T-helper 22 cell (primary cell): ENCODE results near the gene NFIC.
"Not testable (repeated sequence)": the region's sequence is repeated elsewhere in the genome, so short reads cannot be mapped to it uniquely, and the experiment has no call there.

Experiments used
- DNase-seq: peaks from one replicate; pipeline ENCODE4 v3.0.0-alpha.2; 2020; ENCODE audit warnings: low read depth

NFIC gene

DNA sequence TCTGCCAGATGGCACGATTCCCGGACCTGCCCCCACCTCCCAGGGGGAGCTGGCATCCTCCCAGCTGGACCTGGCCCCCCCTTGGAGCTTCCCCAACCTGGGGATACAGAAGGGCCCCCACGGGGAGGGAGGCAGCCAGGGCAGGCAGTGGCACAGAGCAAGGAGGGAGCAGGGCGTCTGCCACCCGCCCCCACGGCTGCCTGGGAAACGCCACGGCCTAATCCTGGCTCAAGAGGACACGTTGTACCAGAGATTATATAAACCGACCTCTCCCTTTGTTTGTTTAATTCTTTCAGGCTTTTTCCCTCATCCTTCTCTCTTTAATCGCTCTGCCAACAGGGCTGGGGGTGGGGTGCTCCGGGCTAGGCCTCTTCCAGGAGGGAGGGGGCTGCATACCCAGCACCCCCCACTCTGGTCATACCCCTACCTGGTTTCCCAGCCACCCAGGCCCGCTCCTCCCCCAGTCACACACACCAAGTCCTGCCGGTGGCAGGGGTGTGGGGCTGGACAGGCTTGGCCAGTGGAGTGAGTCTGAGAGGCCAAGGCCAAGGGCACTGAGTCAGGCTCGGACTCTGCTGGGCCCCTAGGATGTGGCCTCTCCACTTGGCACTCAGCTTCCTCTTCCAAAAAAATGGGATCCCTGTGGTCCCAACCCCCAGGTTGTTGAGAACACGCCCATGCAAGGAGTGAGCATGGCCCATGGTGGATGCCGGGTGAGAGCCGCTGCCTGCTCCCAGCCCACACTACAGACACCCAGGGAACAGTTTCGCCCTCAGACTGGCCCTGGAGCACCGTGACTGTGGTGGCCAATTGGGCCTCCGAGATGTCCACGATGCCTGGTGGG is 29.5 kb upstream of the NFIC start:
- no peak for DNase-seq

DNA sequence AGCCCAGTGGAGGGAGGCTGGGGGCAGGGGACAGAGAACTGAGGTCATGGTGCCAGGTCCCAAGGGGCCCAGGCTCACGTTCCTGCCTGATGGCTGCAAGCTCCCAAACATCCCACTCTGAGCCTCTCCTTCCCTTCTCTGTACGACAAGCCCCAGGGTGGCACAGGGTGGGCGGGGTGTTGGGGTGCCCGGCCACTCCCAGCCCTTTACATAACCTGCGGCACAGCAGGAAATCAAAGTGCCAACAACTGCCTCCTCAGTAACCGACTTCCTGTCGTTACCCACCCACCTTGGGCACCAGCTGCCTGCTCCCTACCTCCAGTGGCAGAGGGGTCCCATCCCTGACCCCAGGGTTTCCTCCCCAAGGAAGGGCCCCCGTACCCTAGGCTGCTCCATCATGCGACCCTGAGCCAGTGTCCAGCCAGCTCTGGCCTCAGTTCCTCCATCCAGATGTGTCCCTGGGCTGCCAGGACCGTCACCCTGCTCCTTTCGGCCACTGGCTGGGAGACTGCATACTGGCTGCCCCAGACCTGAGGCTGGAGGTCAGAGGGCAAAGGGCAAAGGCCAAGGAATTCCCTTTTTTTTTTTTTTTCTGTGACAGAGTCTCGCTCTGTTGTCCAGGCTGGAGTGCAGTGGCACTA is 27.7 kb upstream of the NFIC start:
- peak; percentile 34 for DNase-seq

- DNase-seq, result no peak
Observed at GRCh38 chr19:3340340-3340739, 26.0 kb upstream of the NFIC start.

- no peak for DNase-seq
Observed at GRCh38 chr19:3342246-3342645, 24.1 kb upstream of the NFIC start.

DNA sequence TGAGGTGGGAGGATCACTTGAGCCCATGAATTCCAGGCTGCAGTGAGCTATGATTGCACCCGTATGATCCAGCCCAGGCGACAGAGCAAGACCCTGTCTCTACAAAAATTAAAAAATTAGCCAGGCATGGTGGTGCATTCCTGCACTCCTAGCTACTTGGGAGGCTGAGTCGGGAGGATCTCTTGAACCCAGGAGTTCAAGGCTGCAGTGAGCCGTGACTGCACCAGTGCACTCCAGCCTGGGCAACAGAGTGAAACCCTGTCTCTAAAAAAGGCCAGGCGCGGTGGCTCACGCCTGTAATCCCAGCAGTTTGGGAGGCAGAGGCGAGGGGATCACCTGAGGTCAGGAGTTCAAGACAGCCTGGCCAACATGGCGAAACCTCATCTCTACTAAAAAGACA is 23.4 kb upstream of the NFIC start:
- DNase-seq, result not testable (repeated sequence)

DNA sequence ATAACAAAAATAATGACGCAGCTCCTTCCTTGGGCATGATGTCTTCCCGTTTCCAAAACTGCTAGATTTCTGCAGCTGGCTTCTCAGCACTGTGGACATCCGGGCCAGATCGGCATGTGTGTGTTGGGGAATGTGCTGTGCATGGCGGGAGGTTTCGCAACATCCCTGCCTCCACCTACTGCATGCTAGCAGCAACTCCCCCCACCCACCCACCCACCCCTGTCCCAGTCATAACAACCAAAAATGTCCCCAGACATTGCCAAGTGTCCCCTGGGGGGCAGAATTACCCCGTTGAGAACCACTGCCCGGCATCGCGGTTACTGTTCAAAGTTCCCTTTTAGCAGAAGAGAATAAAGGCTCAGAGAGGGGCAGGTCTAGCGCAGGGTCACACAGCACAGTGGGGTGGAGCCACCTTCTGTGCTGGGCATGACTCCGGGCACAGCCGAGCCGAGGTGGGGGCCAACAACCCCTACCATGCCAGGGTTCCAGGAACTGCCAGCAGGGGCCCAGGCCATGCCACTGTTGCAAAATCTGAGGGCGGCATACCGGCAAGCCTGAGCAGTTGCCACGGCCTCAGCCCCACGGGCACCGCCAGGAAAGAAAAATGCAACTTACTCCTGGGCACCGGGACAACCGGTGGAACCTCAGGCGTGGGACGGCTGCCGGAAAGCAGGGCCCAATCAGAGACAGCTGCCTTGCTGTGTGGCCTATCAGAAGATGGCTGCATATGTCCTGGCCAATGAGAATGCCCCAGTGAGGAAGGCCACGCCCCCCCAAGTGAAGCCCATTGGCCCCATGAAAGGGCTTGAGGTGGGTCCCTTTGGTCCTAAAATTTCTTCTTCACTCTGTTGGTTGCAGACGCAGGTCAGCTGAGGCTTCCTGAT is 22.5 kb upstream of the NFIC start:
- DNase-seq, result no peak

GRCh38 chr19:3344608-3345598 is 21.5 kb upstream of the NFIC start:
- no peak for DNase-seq

DNA sequence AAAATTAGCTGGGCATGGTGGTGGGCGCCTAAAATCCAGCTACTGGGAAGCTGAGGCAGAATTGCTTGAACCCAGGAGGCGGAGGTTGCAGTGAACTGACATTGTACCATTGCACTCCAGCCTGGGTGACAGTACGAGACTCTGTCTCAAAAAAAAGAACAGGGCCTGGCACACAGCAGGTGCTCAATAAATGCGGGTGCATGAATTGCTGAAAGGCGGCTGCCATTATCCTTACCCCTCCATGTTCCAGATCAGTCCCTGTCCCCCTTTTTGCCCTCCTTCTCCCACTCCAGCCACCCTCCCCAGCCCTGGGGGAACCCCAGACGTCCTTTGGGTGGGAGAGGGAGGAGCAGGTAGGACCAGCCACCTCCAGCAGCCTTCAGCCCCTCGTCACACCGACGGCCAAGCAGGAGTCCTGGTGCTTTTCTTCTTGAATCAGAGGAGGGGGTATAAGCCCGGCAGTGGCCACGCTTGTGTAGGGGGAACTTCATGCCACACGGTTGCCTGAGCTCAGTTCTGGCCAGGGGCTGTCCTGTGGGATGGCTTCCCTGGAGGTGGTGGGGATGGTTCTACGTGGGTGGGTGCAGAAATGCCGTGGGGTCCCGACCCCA is 20.4 kb upstream of the NFIC start:
- no peak for DNase-seq

GRCh38 chr19:3346677-3347353 is 19.6 kb upstream of the NFIC start:
- no peak for DNase-seq

- DNase-seq, result no peak
Observed at GRCh38 chr19:3348042-3348441, 18.3 kb upstream of the NFIC start.

GRCh38 chr19:3348469-3348868 is 17.9 kb upstream of the NFIC start:
- DNase-seq, result not testable (repeated sequence)

DNA sequence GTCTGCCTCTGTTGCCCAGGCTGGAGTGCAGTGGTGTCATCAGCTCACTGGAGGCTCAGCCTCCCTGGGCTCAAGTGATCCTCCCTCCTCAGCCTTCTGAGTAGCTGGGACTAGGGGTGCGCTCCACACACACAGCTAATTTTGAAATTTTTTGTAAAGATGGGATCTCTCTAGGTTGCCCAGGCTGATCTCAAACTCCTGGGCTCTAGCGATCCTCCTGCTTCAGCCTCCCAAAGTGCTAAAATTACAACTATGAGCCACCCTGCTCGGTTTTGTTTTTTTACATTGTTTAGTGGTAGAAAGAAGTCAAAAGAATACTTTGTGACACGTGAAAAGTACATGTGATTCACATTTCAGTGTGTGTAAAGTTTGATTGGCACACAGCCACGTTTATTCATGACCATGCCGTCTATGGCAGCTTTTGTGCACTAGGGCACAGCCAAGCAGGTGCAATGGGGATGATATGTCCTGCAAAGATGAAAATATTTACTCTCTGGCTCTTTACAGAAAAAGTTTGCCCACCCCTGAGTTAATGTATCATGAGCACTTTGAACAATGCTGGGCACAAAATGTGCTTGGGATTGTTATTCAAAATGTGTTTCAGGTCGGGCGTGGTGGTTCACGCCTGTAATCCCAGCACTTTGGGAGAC is 16.2 kb upstream of the NFIC start:
- DNase-seq, result no peak

GRCh38 chr19:3351702-3352447 is 14.5 kb upstream of the NFIC start:
- DNase-seq, result no peak

DNA sequence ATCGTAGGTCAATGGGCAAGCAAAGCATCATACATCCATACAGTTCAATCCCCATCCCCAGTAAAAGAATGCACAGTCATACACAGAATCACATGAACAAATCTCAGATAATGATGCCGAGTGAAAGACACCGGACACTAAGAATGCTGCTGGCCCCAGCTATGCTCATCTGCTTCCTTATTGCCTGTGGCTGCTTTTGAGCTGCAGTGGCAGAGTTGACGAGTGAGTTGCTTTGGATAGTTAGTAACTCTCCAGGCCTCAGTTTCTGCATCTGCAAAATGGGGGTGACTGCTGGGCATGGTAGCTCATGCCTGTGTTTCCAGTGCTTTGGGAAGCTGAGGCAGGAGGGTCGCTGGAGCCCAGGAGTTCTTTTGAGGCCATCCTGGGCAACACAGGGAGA is 12.9 kb upstream of the NFIC start:
- no peak for DNase-seq

GRCh38 chr19:3356805-3357204 is 9.6 kb upstream of the NFIC start:
- no peak for DNase-seq

GRCh38 chr19:3357271-3357991 is 9.0 kb upstream of the NFIC start:
- DNase-seq, result no peak

- DNase-seq, result no peak
Observed at GRCh38 chr19:3357992-3358688, 8.2 kb upstream of the NFIC start.

DNA sequence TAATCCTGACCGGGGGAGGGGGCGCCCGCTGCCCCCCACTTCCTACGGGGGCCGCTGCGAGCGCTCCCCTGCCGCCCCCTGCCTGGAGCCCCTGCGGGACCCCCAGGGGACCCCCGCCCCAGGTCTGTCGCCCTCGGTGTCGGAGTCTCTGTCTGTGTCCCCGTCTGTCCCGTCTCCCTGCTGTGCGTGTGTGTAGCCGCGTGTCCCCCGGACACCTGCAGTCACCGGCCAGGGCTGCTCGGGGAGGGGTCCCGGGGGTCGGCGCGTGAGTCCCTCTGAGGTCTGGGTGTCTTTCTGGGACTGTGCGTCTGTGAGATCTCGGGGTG is 7.7 kb upstream of the NFIC start:
- DNase-seq, result no peak
